B cell (primary cell): ENCODE measurements around the gene ADAMTS14. TPM values are rescaled to one million over a fixed set of nuclear protein-coding genes. Genes with fewer than 3 reads are reported as not detected.

ENCODE experiments used
- ATAC-seq: fragments of 200-7000 bp; cut with Tn5 transposase; one replicate; pipeline ENCODE4 v1.10.0; 2021; ENCODE audit warnings: low read depth, mild to moderate bottlenecking, moderate number of reproducible peaks, moderate library complexity
- CTCF ChIA-PET: fragments of 350-600 bp; sonication (Branson Sonifier 250); formaldehyde crosslinking; loops from one replicate; lab custom pipeline; 2021; ENCODE audit warnings: antibody characterized with exemption, inconsistent platforms; lab: Charles Lee
- POLR2A ChIA-PET: fragments of 350-600 bp; sonication (Branson Sonifier 250); formaldehyde crosslinking; loops from one replicate; lab custom pipeline; 2021; ENCODE audit warnings: antibody characterized with exemption; lab: Charles Lee
- DNase-seq: peaks from one replicate; pipeline ENCODE4 v3.0.0; 2013
- H2AFZ ChIP-seq: 2 replicates; pipeline ENCODE4 v1.6.1; 2012; ENCODE audit warnings: mild to moderate bottlenecking, low read depth, low read length; ENCODE audit not compliant: insufficient read depth, poor library complexity, severe bottlenecking
- H3K27ac ChIP-seq, 2 donors: 1 replicate in 1 of 2; 2 replicates in 1 of 2; pipeline ENCODE4 v1.5.1; 2012 to 2013; ENCODE audit warnings: low read length in 2 of 2, mild to moderate bottlenecking in 2 of 2, moderate library complexity in 1 of 2
- H3K27me3 ChIP-seq, 4 experiments: fragments of 200-600 bp in 1 of 4; sonication (generic) in 1 of 4; replicated peaks in 1 of 4; 1 replicate in 2 of 4; 2 replicates in 2 of 4; pipeline versions ENCODE4 v1.6.1 to v1.7.0; 2013 to 2016; ENCODE audit warnings: low read length in 3 of 4, mild to moderate bottlenecking in 2 of 4, mixed read lengths in 1 of 4, moderate library complexity in 1 of 4; ENCODE audit not compliant: insufficient read depth in 4 of 4, control insufficient read depth in 3 of 4; ENCODE audit errors: control extremely low read depth in 1 of 4
- H3K36me3 ChIP-seq, 2 experiments: replicated peaks in 1 of 2; 1 replicate in 1 of 2; 2 replicates in 1 of 2; pipeline versions ENCODE4 v1.6.1 to v1.7.1; 2013; ENCODE audit warnings: low read length in 1 of 2; ENCODE audit not compliant: insufficient read depth in 2 of 2, control insufficient read depth in 1 of 2; ENCODE audit errors: control extremely low read depth in 1 of 2, extremely low read depth in 1 of 2
- H3K4me1 ChIP-seq, 2 donors: fragments of 200-600 bp in 1 of 2; sonication (generic) in 1 of 2; 1 replicate in 1 of 2; 2 replicates in 1 of 2; pipeline versions ENCODE4 v1.5.1 to v1.6.1; 2013 to 2017; ENCODE audit warnings: low read length in 2 of 2; ENCODE audit not compliant: control insufficient read depth in 2 of 2, insufficient read depth in 2 of 2
- H3K4me2 ChIP-seq: replicated peaks from 2 replicates; pipeline ENCODE3; 2012; ENCODE audit warnings: mild to moderate bottlenecking, low read depth, low read length; ENCODE audit not compliant: poor library complexity, severe bottlenecking
- H3K4me3 ChIP-seq, 5 experiments: fragments of 200-600 bp in 1 of 5; sonication (generic) in 1 of 5; 1 replicate in 3 of 5; 2 replicates in 2 of 5; pipeline versions ENCODE4 v1.5.1 to v1.7.0; 2011 to 2016; ENCODE audit warnings: low read length in 4 of 5, mild to moderate bottlenecking in 4 of 5, low read depth in 2 of 5, control low read depth in 1 of 5, moderate library complexity in 1 of 5; ENCODE audit not compliant: insufficient read depth in 1 of 5; ENCODE audit errors: control extremely low read depth in 1 of 5, extremely low read depth in 1 of 5
- H3K79me2 ChIP-seq: fragments of 200-600 bp; sonication (generic); one replicate; pipeline ENCODE4 v1.6.0; 2016; ENCODE audit warnings: low read length; ENCODE audit not compliant: control insufficient read depth, insufficient read depth
- H3K9ac ChIP-seq: fragments of 200-600 bp; sonication (generic); 2 replicates; pipeline ENCODE4 v1.6.1; 2017; ENCODE audit warnings: mild to moderate bottlenecking, low read length, moderate library complexity
- H3K9me3 ChIP-seq, 3 donors: one replicate each; pipeline versions ENCODE4 v1.6.1 to v1.7.1; 2013; ENCODE audit warnings: low read length in 2 of 3; ENCODE audit not compliant: control insufficient read depth in 2 of 3, insufficient read depth in 1 of 3; ENCODE audit errors: control extremely low read depth in 1 of 3
- H4K20me1 ChIP-seq: 2 replicates; pipeline ENCODE4 v1.6.0; 2012; ENCODE audit warnings: mild to moderate bottlenecking, low read length; ENCODE audit not compliant: insufficient read depth, control insufficient read depth, poor library complexity, severe bottlenecking
- H3K27ac Mint-ChIP-seq: one replicate; pipeline ENCODE4 v1.8.0; 2021; ENCODE audit warnings: mixed read lengths
- H3K27me3 Mint-ChIP-seq: one replicate; pipeline ENCODE4 v1.8.0; 2021; ENCODE audit warnings: mixed read lengths
- H3K4me1 Mint-ChIP-seq: one replicate; pipeline ENCODE4 v1.8.0; 2021; ENCODE audit warnings: mixed read lengths
- H3K4me3 Mint-ChIP-seq: one replicate; pipeline ENCODE4 v1.8.0; 2021; ENCODE audit warnings: mixed read lengths
- H3K9me3 Mint-ChIP-seq: one replicate; pipeline ENCODE4 v1.8.0; 2022; ENCODE audit warnings: mixed read lengths; ENCODE audit not compliant: insufficient read depth
- CTCF ChIP-seq: fragments of 200-600 bp; IDR thresholded peaks from one replicate; pipeline ENCODE4 v1.8.0; 2022; ENCODE audit warnings: antibody characterized with exemption, mild to moderate bottlenecking
- EZH2 ChIP-seq: IDR thresholded peaks from 2 replicates; pipeline ENCODE4 v1.6.1; 2012; ENCODE audit warnings: borderline replicate concordance, low read depth, mild to moderate bottlenecking, moderate library complexity, low read length; ENCODE audit not compliant: insufficient read depth, poor library complexity, severe bottlenecking
- WGBS: methylation state at CpG from one replicate; pipeline ENCODE4 v1.1.5; 2013; ENCODE audit warnings: missing lambda C conversion rate; ENCODE audit not compliant: insufficient coverage; 5-methylcytosine and 5-hydroxymethylcytosine counted together
- intact Hi-C: fragments of 100-400 bp; cut with micrococcal nuclease; formaldehyde crosslinking; loops from one replicate; pipeline ENCODE4 v1.10.0; 2022
- polyA plus RNA-seq: library from polyadenylated mRNA; depleted of rRNA; stranded (reverse); fragments of >200 nt; gene quantifications from 2 replicates; pipeline ENCODE4 v1.2.3, GENCODE V29; 2012
- total RNA-seq, 2 donors: library from RNA; stranded (reverse); fragments of 120-200 nt in 1 of 2; gene quantifications; 1 replicate in 1 of 2; 2 replicates in 1 of 2; pipeline versions ENCODE4 v1.2.3 to v1.2.4, GENCODE V29; 2013 to 2022

Gene ADAMTS14
- total and polyA plus RNA-seq, 2 donors (not counting 1 experiment from before 2014, with no cell fraction given): not detected

GRCh38 chr10:70681731-70682005 lies 9.4 kb downstream of the ADAMTS14 start:
- ChIA-PET CTCF (interaction anchor here (0.5 kb wide), 1 partner anchor 77 kb away, joined by 3 read pairs; no protein-coding TSS in a partner anchor), POLR2A (no interaction called here)
- peaks cover 0 to 9% of the 10 kb centered on the region in 2 donors for H3K4me1 ChIP-seq
- H3K9me3 ChIP-seq: no peaks in the 10 kb centered on the region
- no peak for ATAC-seq
- Mint-ChIP-seq H3K27ac (no peak overlapping the region), H3K27me3 (no peaks in the 10 kb centered on the region), H3K4me1 (peaks cover 8% of the 10 kb centered on the region), H3K9me3 (no peaks in the 10 kb centered on the region), H3K4me3 (no peak overlapping the region)
- no peak for TF ChIP-seq CTCF
- TF ChIP-seq EZH2: no peak
- H3K27ac ChIP-seq: no peak overlapping the region
- no peak overlapping the region for H3K9ac ChIP-seq
- no peaks in the 10 kb centered on the region for H4K20me1 ChIP-seq
- H3K36me3 ChIP-seq: no peaks in the 10 kb centered on the region
- H3K4me2 ChIP-seq: no peak overlapping the region
- no peak overlapping the region for H3K4me3 ChIP-seq
- intact Hi-C loops: no loop called here
- DNase-seq: no peak
- H3K27me3 ChIP-seq: no peaks in the 10 kb centered on the region
- 85% methylated on average over 2 of the region's 2 CpGs for WGBS
- no peak overlapping the region for H2AFZ ChIP-seq
- no peaks in the 10 kb centered on the region for H3K79me2 ChIP-seq

- H4K20me1 ChIP-seq: no peaks in the 10 kb centered on the region
- no peak overlapping the region for H2AFZ ChIP-seq
- DNase-seq: no peak
- Mint-ChIP-seq H3K9me3 (no peaks in the 10 kb centered on the region), H3K27ac (no peak overlapping the region), H3K4me1 (peaks cover 8% of the 10 kb centered on the region), H3K27me3 (no peaks in the 10 kb centered on the region), H3K4me3 (no peak overlapping the region)
- intact Hi-C loops: no loop called here
- no peak overlapping the region for H3K4me3 ChIP-seq
- peaks cover 0 to 9% of the 10 kb centered on the region in 2 donors for H3K4me1 ChIP-seq
- no peak overlapping the region for H3K4me2 ChIP-seq
- no peaks in the 10 kb centered on the region for H3K9me3 ChIP-seq
- WGBS: 75% methylated on average over 13 of the region's 20 CpGs
- POLR2A ChIA-PET: no interaction called here
- H3K27me3 ChIP-seq: no peaks in the 10 kb centered on the region
- CTCF ChIA-PET: no interaction called here
- H3K36me3 ChIP-seq: no peaks in the 10 kb centered on the region
- TF ChIP-seq CTCF (no peak), EZH2 (no peak)
- ATAC-seq: no peak
- no peak overlapping the region for H3K27ac ChIP-seq
- no peak overlapping the region for H3K9ac ChIP-seq
- H3K79me2 ChIP-seq: no peaks in the 10 kb centered on the region
Observed at GRCh38 chr10:70682920-70683600, 10.8 kb downstream of the ADAMTS14 start.
